ENCODE data around the gene ANKRD33B. TPM values are rescaled to one million over a fixed set of nuclear protein-coding genes. Genes with fewer than 3 reads are reported as not detected.

Gene ANKRD33B
- total RNA-seq, 1 experiment from 2014 or later, result 25.3 TPM

- Mint-ChIP-seq H3K27me3 (ENCODE audit: insufficient read depth, unreplicated experiment) (no peaks in the 10 kb centered on the region), H3K9me3 (ENCODE audit: unreplicated experiment) (no peaks in the 10 kb centered on the region), H3K4me3 (ENCODE audit: unreplicated experiment) (no peak overlapping the region), H3K4me1 (ENCODE audit: low read depth, unreplicated experiment) (peaks cover 7% of the 10 kb centered on the region), H3K27ac (ENCODE audit: unreplicated experiment) (peak overlapping the region; percentile 4), H3K36me3 (ENCODE audit: insufficient read depth, unreplicated experiment) (no peaks in the 10 kb centered on the region)
- H3K36me3 ChIP-seq (ENCODE audit: control insufficient read depth, insufficient read depth, low read length), result no peaks in the 10 kb centered on the region
- H3K4me3 ChIP-seq (ENCODE audit: low read depth, low read length), result no peak overlapping the region
- H3K4me1 ChIP-seq, result peaks cover 5% of the 10 kb centered on the region
- POLR2A ChIA-PET, result no interaction called here
- no TSS peak for BruUV-seq (replicated peaks)
- DNase-seq, result peak in 1 of 2 experiments; percentile 42
- H3K9me3 ChIP-seq, result peaks cover 7% of the 10 kb centered on the region; the same call in 1 of the 2 replicates
- TF ChIP-seq CTCF (IDR thresholded peaks at IDR 0.05; ENCODE audit: insufficient read depth in 1 of 2, low read depth in 1 of 2, low read length in 1 of 2, severe bottlenecking in 1 of 2, unreplicated experiment in 1 of 2), result no peak
- H3K27me3 ChIP-seq (replicated peaks; ENCODE audit: control insufficient read depth, insufficient read depth, low read length), result no peaks in the 10 kb centered on the region
- CTCF ChIA-PET, result no interaction called here
- intact Hi-C loops (cut with micrococcal nuclease; ENCODE audit: unreplicated experiment), result loop anchor here (1.0 kb wide), 1 partner anchor 33 kb away; no protein-coding TSS in a partner anchor
These were observed 45.5 kb upstream of the ANKRD33B start for GRCh38 chr5:10518347-10518746.

GRCh38 chr5:10519729-10520128 is 44.1 kb upstream of the ANKRD33B start:
- intact Hi-C loops (cut with micrococcal nuclease; ENCODE audit: unreplicated experiment), result no loop called here
- POLR2A ChIA-PET, result no interaction called here

GRCh38 chr5:10520706-10521105 is 43.2 kb upstream of the ANKRD33B start:
- Mint-ChIP-seq H3K4me1 (ENCODE audit: low read depth, unreplicated experiment) (peaks cover 7% of the 10 kb centered on the region), H3K9me3 (ENCODE audit: unreplicated experiment) (no peaks in the 10 kb centered on the region), H3K27me3 (ENCODE audit: insufficient read depth, unreplicated experiment) (no peaks in the 10 kb centered on the region), H3K4me3 (ENCODE audit: unreplicated experiment) (no peak overlapping the region), H3K36me3 (ENCODE audit: insufficient read depth, unreplicated experiment) (no peaks in the 10 kb centered on the region), H3K27ac (ENCODE audit: unreplicated experiment) (no peak overlapping the region)
- Histone ChIP-seq H3K4me1 (no peaks in the 10 kb centered on the region; the same call in 1 of the 2 replicates), H3K9me3 (peaks cover 7% of the 10 kb centered on the region; the same call in 1 of the 2 replicates), H3K27me3 (replicated peaks; ENCODE audit: control insufficient read depth, insufficient read depth, low read length) (no peaks in the 10 kb centered on the region), H3K36me3 (ENCODE audit: control insufficient read depth, insufficient read depth, low read length) (no peaks in the 10 kb centered on the region), H3K4me3 (ENCODE audit: low read depth, low read length) (no peak overlapping the region)
- DNase-seq, result no peak
- POLR2A ChIA-PET, result no interaction called here
- intact Hi-C loops (cut with micrococcal nuclease; ENCODE audit: unreplicated experiment), result no loop called here
- no TSS peak for BruUV-seq (replicated peaks)
- TF ChIP-seq CTCF (IDR thresholded peaks at IDR 0.05; ENCODE audit: insufficient read depth in 1 of 2, low read depth in 1 of 2, low read length in 1 of 2, severe bottlenecking in 1 of 2, unreplicated experiment in 1 of 2), result no peak
- CTCF ChIA-PET, result no interaction called here

More at GRCh38 chr5:10519729-10520128, 44.1 kb upstream of the ANKRD33B start:
- Histone ChIP-seq H3K4me1 (no peaks in the 10 kb centered on the region; the same call in 1 of the 2 replicates), H3K36me3 (ENCODE audit: control insufficient read depth, insufficient read depth, low read length) (no peaks in the 10 kb centered on the region), H3K9me3 (peaks cover 7% of the 10 kb centered on the region; the same call in 1 of the 2 replicates), H3K27me3 (replicated peaks; ENCODE audit: control insufficient read depth, insufficient read depth, low read length) (no peaks in the 10 kb centered on the region), H3K4me3 (ENCODE audit: low read depth, low read length) (no peak overlapping the region)
- Mint-ChIP-seq H3K4me3 (ENCODE audit: unreplicated experiment) (no peak overlapping the region), H3K27me3 (ENCODE audit: insufficient read depth, unreplicated experiment) (no peaks in the 10 kb centered on the region), H3K9me3 (ENCODE audit: unreplicated experiment) (no peaks in the 10 kb centered on the region), H3K27ac (ENCODE audit: unreplicated experiment) (no peak overlapping the region), H3K4me1 (ENCODE audit: low read depth, unreplicated experiment) (peaks cover 7% of the 10 kb centered on the region), H3K36me3 (ENCODE audit: insufficient read depth, unreplicated experiment) (no peaks in the 10 kb centered on the region)
- CTCF ChIA-PET, result interaction anchor here (0.6 kb wide), 1 partner anchor 46 kb away, joined by 3 read pairs; no protein-coding TSS in a partner anchor
- no peak for DNase-seq
- TF ChIP-seq CTCF (IDR thresholded peaks at IDR 0.05; ENCODE audit: insufficient read depth in 1 of 2, low read depth in 1 of 2, low read length in 1 of 2, severe bottlenecking in 1 of 2, unreplicated experiment in 1 of 2), result no peak
- BruUV-seq (replicated peaks), result no TSS peak
